Calu3 (cell line): ENCODE measurements around the gene TMEM108. TPM values are rescaled to one million over a fixed set of nuclear protein-coding genes. Genes with fewer than 3 reads are reported as not detected.

Experiments used
- BruUV-seq: library from RNA; stranded (reverse); fragments of 400-500 nt; replicated peaks from 2 replicates; lab custom pipeline; 2021; lab: Mats Ljungman, UMichigan
- CTCF ChIA-PET: fragments of 300-600 bp; sonication (Branson Sonifier 250); formaldehyde crosslinking; loops from one replicate; lab custom pipeline; 2022; ENCODE audit warnings: antibody characterized with exemption; lab: Charles Lee
- DNase-seq: peaks from one replicate; pipeline ENCODE4 v3.0.0; 2022
- H3K27ac Mint-ChIP-seq: one replicate; pipeline ENCODE4 v1.8.0; 2022; ENCODE audit warnings: mixed read lengths; ENCODE audit not compliant: unreplicated experiment
- H3K27me3 Mint-ChIP-seq: one replicate; pipeline ENCODE4 v1.8.0; 2022; ENCODE audit warnings: mixed read lengths; ENCODE audit not compliant: unreplicated experiment
- H3K36me3 Mint-ChIP-seq: one replicate; pipeline ENCODE4 v1.8.0; 2022; ENCODE audit warnings: mild to moderate bottlenecking, moderate library complexity, mixed read lengths; ENCODE audit not compliant: insufficient read depth, unreplicated experiment
- H3K4me1 Mint-ChIP-seq: one replicate; pipeline ENCODE4 v1.8.0; 2022; ENCODE audit warnings: mild to moderate bottlenecking, low read depth, mixed read lengths; ENCODE audit not compliant: unreplicated experiment
- H3K4me3 Mint-ChIP-seq: one replicate; pipeline ENCODE4 v1.8.0; 2022; ENCODE audit warnings: mild to moderate bottlenecking, low read depth, moderate library complexity, mixed read lengths; ENCODE audit not compliant: unreplicated experiment
- H3K9me3 Mint-ChIP-seq: one replicate; pipeline ENCODE4 v1.8.0; 2022; ENCODE audit warnings: low read depth, mixed read lengths; ENCODE audit not compliant: unreplicated experiment
- intact Hi-C: fragments of 100-400 bp; cut with micrococcal nuclease; formaldehyde crosslinking; loops from one replicate; pipeline ENCODE4 v1.10.0; 2022; ENCODE audit not compliant: unreplicated experiment
- total RNA-seq: library from RNA; stranded (reverse); gene quantifications from 2 replicates; pipeline ENCODE4 v1.2.3, GENCODE V29; 2022
- TF ChIP-seq, protein P1 (sequence below): fragments of 200-600 bp; IDR thresholded peaks from one replicate; pipeline ENCODE4 v1.8.0; 2022; ENCODE audit warnings: antibody characterized with exemption; ENCODE audit not compliant: unreplicated experiment

The TMEM108 gene
- total RNA-seq, 1 experiment from 2014 or later, result not detected

- no TSS peak for BruUV-seq
- H3K36me3 Mint-ChIP-seq, result no peaks in the 10 kb centered on the region
- no peaks in the 10 kb centered on the region for H3K4me1 Mint-ChIP-seq
- intact Hi-C loops, result no loop called here
- no peaks in the 10 kb centered on the region for H3K9me3 Mint-ChIP-seq
- H3K4me3 Mint-ChIP-seq, result no peak overlapping the region
- DNase-seq, result no peak
- H3K27me3 Mint-ChIP-seq, result peaks cover 97% of the 10 kb centered on the region
- CTCF ChIA-PET, result interaction anchor here (1.0 kb wide), 1 partner anchor 31 kb away, joined by 3 read pairs; no protein-coding TSS in a partner anchor
- H3K27ac Mint-ChIP-seq, result no peak overlapping the region
- TF ChIP-seq, protein P1, sequence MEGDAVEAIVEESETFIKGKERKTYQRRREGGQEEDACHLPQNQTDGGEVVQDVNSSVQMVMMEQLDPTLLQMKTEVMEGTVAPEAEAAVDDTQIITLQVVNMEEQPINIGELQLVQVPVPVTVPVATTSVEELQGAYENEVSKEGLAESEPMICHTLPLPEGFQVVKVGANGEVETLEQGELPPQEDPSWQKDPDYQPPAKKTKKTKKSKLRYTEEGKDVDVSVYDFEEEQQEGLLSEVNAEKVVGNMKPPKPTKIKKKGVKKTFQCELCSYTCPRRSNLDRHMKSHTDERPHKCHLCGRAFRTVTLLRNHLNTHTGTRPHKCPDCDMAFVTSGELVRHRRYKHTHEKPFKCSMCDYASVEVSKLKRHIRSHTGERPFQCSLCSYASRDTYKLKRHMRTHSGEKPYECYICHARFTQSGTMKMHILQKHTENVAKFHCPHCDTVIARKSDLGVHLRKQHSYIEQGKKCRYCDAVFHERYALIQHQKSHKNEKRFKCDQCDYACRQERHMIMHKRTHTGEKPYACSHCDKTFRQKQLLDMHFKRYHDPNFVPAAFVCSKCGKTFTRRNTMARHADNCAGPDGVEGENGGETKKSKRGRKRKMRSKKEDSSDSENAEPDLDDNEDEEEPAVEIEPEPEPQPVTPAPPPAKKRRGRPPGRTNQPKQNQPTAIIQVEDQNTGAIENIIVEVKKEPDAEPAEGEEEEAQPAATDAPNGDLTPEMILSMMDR, result no peak
Observed at GRCh38 chr3:133330065-133330464, 291.9 kb downstream of the TMEM108 start.

GRCh38 chr3:133330522-133330921, 292.3 kb downstream of the TMEM108 start:
- H3K4me3 Mint-ChIP-seq, result no peak overlapping the region
- H3K27me3 Mint-ChIP-seq, result peaks cover 95% of the 10 kb centered on the region
- no TSS peak for BruUV-seq
- DNase-seq, result no peak
- CTCF ChIA-PET, result interaction anchor here (1.0 kb wide), 1 partner anchor 31 kb away, joined by 3 read pairs; no protein-coding TSS in a partner anchor
- no peaks in the 10 kb centered on the region for H3K36me3 Mint-ChIP-seq
- no peak overlapping the region for H3K27ac Mint-ChIP-seq
- H3K9me3 Mint-ChIP-seq, result no peaks in the 10 kb centered on the region
- intact Hi-C loops, result no loop called here
- no peaks in the 10 kb centered on the region for H3K4me1 Mint-ChIP-seq
- TF ChIP-seq, protein P1, result no peak

- H3K27me3 Mint-ChIP-seq, result peaks cover 99% of the 10 kb centered on the region
- H3K27ac Mint-ChIP-seq, result no peak overlapping the region
- H3K9me3 Mint-ChIP-seq, result peaks cover 6% of the 10 kb centered on the region
- CTCF ChIA-PET, result no interaction called here
- no TSS peak for BruUV-seq
- no peaks in the 10 kb centered on the region for H3K36me3 Mint-ChIP-seq
- TF ChIP-seq, protein P1, result no peak
- H3K4me1 Mint-ChIP-seq, result no peaks in the 10 kb centered on the region
- intact Hi-C loops, result no loop called here
- no peak for DNase-seq
- no peak overlapping the region for H3K4me3 Mint-ChIP-seq
Observed at GRCh38 chr3:133354721-133355120, 316.5 kb downstream of the TMEM108 start.

DNA sequence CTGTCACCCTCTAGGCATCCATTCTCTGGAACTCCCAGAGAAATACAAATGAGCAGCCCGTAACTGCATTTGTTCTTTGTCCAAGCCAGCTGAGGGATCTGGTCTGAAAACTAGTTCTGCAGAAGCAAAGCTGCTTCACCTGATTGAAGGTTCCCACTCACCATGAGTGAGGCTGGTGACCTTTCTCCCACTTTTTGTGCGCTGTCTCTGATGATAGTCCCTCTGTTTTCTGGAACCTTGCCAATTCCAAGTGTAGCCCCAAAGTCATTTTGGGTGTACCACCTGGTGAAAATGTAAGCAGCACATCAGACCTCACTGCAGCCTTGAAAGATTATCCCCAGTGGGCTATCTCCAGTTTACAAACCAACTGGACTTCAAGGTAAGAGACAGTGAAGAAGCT, 322.3 kb downstream of the TMEM108 start:
- Mint-ChIP-seq H3K36me3 (no peaks in the 10 kb centered on the region), H3K4me3 (no peak overlapping the region), H3K4me1 (no peaks in the 10 kb centered on the region), H3K27ac (no peak overlapping the region), H3K9me3 (peaks cover 6% of the 10 kb centered on the region), H3K27me3 (peaks cover 97% of the 10 kb centered on the region)
- CTCF ChIA-PET, result no interaction called here
- TF ChIP-seq, protein P1, result no peak
- intact Hi-C loops, result no loop called here
- DNase-seq, result no peak
- BruUV-seq, result no TSS peak
